22Rv1 (cell line): ENCODE data around the gene FNDC8.

Experiments used
- CTCF ChIP-seq: fragments of 450-650 bp; IDR thresholded peaks from 2 replicates; pipeline ENCODE4 v1.5.1; 2017; ENCODE audit warnings: mild to moderate bottlenecking
- ZFX ChIP-seq: fragments of 450-650 bp; IDR thresholded peaks from 2 replicates; pipeline ENCODE4 v1.6.1; 2017; ENCODE audit warnings: antibody characterized with exemption, borderline replicate concordance

DNA sequence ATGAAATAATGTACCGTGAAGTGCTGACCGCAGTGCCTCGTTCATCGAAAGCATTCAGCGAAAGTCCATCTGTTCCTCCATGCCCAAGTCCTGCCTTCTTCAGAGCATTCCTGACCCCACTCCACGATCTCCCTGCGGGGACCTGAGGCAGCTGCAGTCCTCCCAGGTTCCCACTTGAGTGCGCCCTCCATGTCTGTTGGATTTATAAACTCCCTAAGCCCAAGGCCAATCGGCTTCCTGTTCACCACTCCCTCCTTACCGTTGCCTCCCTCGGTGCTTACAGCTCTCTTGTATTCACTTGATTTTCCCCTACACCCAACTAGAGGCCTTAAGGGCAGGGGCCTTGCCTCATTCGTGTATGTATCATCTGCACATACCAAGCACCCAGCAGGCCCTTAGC, 4.6 kb upstream of the FNDC8 start:
- TF ChIP-seq CTCF = no peak
- TF ChIP-seq ZFX = no peak
